Astrocyte (in vitro differentiated cells and primary cell): ENCODE measurements around the gene KIAA0825.

ENCODE experiments used
- CTCF ChIP-seq: IDR thresholded peaks from 2 replicates; pipeline ENCODE4 v1.5.1; 2011; ENCODE audit warnings: low read depth, mild to moderate bottlenecking, inconsistent platforms, low read length, moderate library complexity; ENCODE audit not compliant: insufficient read depth
- EZH2 ChIP-seq: IDR thresholded peaks from 2 replicates; pipeline ENCODE4 v1.6.1; 2012; ENCODE audit warnings: mild to moderate bottlenecking, low read length, inconsistent platforms; ENCODE audit not compliant: insufficient read depth

DNA sequence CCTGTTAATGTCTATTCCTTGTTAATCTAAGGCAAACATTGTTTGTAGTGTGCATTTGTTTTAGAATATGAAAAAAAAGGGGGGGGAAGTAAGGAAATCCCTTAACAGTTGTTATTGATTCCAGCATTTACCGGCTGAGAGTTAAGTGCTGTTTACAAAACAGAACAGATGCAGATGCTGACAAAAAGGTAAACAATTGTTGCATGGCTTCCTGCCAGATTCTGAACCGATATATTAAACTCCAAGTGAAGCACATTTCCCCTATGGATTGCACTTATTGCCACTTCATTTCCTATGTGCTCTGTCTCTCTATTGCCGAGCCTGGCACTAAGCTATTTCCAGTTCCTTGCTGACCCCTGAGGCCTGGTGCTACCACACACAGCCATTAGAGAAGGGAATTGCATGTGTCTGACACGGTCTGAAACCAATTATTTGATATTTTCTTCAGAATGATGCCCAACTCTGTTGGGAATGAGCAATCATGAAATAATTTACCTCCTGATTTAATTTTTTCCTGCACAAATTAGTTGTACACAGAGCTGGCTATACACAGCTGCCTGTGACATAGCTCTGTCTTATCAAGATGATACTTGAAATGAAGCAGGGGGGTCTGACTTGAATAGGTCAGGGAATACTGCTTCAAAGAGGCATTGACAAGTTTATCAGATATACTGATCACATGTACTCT, 109.8 kb downstream of the KIAA0825 start:
- TF ChIP-seq CTCF: no peak
- no peak for TF ChIP-seq EZH2
